Measurements from ENCODE around the gene NUTF2. TPM values are rescaled to one million over a fixed set of nuclear protein-coding genes. Genes with fewer than 3 reads are reported as not detected.

Gene NUTF2
- total RNA-seq, 4 donors from 2014 or later, result 60.1 to 210 (median 114) TPM

- H3K9me3 ChIP-seq, result no peaks in the 10 kb centered on the region
- TF ChIP-seq POLR2A (IDR thresholded peaks at IDR 0.05), result no peak
- no peak for TF ChIP-seq CTCF (IDR thresholded peaks at IDR 0.05 in 4 of 5, conservative IDR thresholded peaks at IDR 0.05 in 1 of 5)
- peaks cover 0 to 65% of the 10 kb centered on the region in 2 donors for H3K36me3 ChIP-seq
- no peak for ATAC-seq
- no peaks in the 10 kb centered on the region for H3K27me3 ChIP-seq
- H3K27ac ChIP-seq, result peak overlapping the region in 1 of 4 donors; percentile 54
- no peak for DNase-seq
- H3K4me1 ChIP-seq, result peaks cover 24 to 26% of the 10 kb centered on the region in 2 donors
- in situ Hi-C loops (cut with MboI; ENCODE audit: low sequenced_read_pairs in 4 of 4) (no loop called here), intact Hi-C loops (cut with DNase I; ENCODE audit: low total_unique reads) (no loop called here)
- H3K4me3 ChIP-seq, result no peak overlapping the region
Observed at GRCh38 chr16:67868290-67868689, 21.6 kb downstream of the NUTF2 start.

- intact Hi-C loops (cut with DNase I; ENCODE audit: low total_unique reads), result no loop called here
- in situ Hi-C loops (cut with MboI; ENCODE audit: low sequenced_read_pairs in 4 of 4), result no loop called here
- Histone ChIP-seq H3K36me3 (peaks cover 0 to 65% of the 10 kb centered on the region in 2 donors), H3K27me3 (no peaks in the 10 kb centered on the region), H3K4me1 (peaks cover 22 to 27% of the 10 kb centered on the region in 2 donors), H3K27ac (peak overlapping the region in 1 of 4 donors; percentile 22), H3K9me3 (no peaks in the 10 kb centered on the region), H3K4me3 (no peak overlapping the region)
- TF ChIP-seq POLR2A (IDR thresholded peaks at IDR 0.05) (no peak), CTCF (IDR thresholded peaks at IDR 0.05 in 4 of 5, conservative IDR thresholded peaks at IDR 0.05 in 1 of 5) (no peak)
- DNase-seq, result no peak
- no peak for ATAC-seq
Observed at GRCh38 chr16:67869653-67870052, 22.9 kb downstream of the NUTF2 start.

GRCh38 chr16:67871256-67871655 lies 24.5 kb downstream of the NUTF2 start:
- no peaks in the 10 kb centered on the region for H3K27me3 ChIP-seq
- ATAC-seq (no peak), DNase-seq (no peak)
- peak overlapping the region in 1 of 4 donors; percentile 94 for H3K27ac ChIP-seq
- intact Hi-C loops (cut with DNase I; ENCODE audit: low total_unique reads) (no loop called here), in situ Hi-C loops (cut with MboI; ENCODE audit: low sequenced_read_pairs in 4 of 4) (no loop called here)
- no peak overlapping the region for H3K4me3 ChIP-seq
- TF ChIP-seq POLR2A (IDR thresholded peaks at IDR 0.05), result no peak
- no peak for TF ChIP-seq CTCF (IDR thresholded peaks at IDR 0.05 in 4 of 5, conservative IDR thresholded peaks at IDR 0.05 in 1 of 5)
- peaks cover 0 to 53% of the 10 kb centered on the region in 2 donors for H3K36me3 ChIP-seq
- no peaks in the 10 kb centered on the region for H3K9me3 ChIP-seq
- H3K4me1 ChIP-seq, result peaks cover 28 to 31% of the 10 kb centered on the region in 2 donors

GRCh38 chr16:67872131-67872630 lies 25.4 kb downstream of the NUTF2 start:
- Histone ChIP-seq H3K27ac (peak overlapping the region; percentile 85 to 94 (median 89)), H3K4me3 (peak overlapping the region; percentile 71 to 92 (median 84)), H3K36me3 (peaks cover 0 to 52% of the 10 kb centered on the region in 2 donors), H3K4me1 (peaks cover 28 to 31% of the 10 kb centered on the region in 2 donors), H3K27me3 (no peaks in the 10 kb centered on the region), H3K9me3 (no peaks in the 10 kb centered on the region)
- DNase-seq, result no peak
- intact Hi-C loops (cut with DNase I; ENCODE audit: low total_unique reads), result loop anchor here (2.0 kb wide), 1 partner anchor 55 kb away; no protein-coding TSS in a partner anchor
- TF ChIP-seq POLR2A (IDR thresholded peaks at IDR 0.05), result no peak
- in situ Hi-C loops (cut with MboI; ENCODE audit: low sequenced_read_pairs in 4 of 4), result no loop called here
- ATAC-seq, result no peak

- peaks cover 28 to 31% of the 10 kb centered on the region in 2 donors for H3K4me1 ChIP-seq
- peaks cover 0 to 52% of the 10 kb centered on the region in 2 donors for H3K36me3 ChIP-seq
- intact Hi-C loops (cut with DNase I; ENCODE audit: low total_unique reads), result loop anchor here (2.0 kb wide), 1 partner anchor 56 kb away; no protein-coding TSS in a partner anchor
- no peaks in the 10 kb centered on the region for H3K9me3 ChIP-seq
- peak within 1 kb of the TSS; percentile 85 to 94 (median 89) for H3K27ac ChIP-seq
- H3K4me3 ChIP-seq, result peak within 1 kb of the TSS; percentile 71 to 92 (median 84)
- no peaks in the 10 kb centered on the region for H3K27me3 ChIP-seq
- TF ChIP-seq CTCF (IDR thresholded peaks at IDR 0.05 in 4 of 5, conservative IDR thresholded peaks at IDR 0.05 in 1 of 5) (no peak), POLR2A (IDR thresholded peaks at IDR 0.05) (peak; percentile 73 to 88)
- ATAC-seq, result peak; percentile 86 to 89
- peak; percentile 68 to 85 for DNase-seq
- in situ Hi-C loops (cut with MboI; ENCODE audit: low sequenced_read_pairs in 4 of 4), result no loop called here
Observed at GRCh38 chr16:67872631-67873434, 26.1 kb downstream of the NUTF2 start, which contains the start of gene EDC4. TSS of gene EDC4 (plus strand) at chr16:67873052. CDS start at chr16:67873262, 210 bp downstream.
